ENCODE results near the gene THRB. TPM values are rescaled to one million over a fixed set of nuclear protein-coding genes. Genes with fewer than 3 reads are reported as not detected.
A peak's percentile ranks its signal among the peaks of the same experiment; 100 is the strongest.

Gene THRB
- total and polyA plus RNA-seq, 11 donors: 4.8 to 28.5 (median 21.0) TPM

DNA sequence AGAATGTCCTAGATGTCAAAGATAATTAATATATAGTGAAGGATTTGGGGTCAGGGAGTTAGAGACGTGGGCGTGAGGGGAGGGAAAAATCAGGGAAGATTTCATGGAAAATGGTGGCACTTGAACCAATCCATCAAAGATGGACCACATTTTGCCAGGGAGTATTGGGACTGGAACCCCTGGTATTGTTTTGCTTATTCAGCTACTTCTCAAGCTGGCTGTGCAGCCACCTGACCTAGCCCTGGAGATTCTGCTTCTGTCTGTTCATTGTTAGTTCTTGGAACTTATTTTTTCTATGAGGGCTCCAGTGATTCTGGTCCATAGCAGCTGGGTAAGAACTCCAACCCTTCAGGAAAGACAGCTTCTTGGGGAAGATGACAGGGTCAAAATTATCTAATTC is 3.3 kb upstream of the THRB start:
- Histone ChIP-seq H3K9me3 (no peaks in the 10 kb centered on the region), H3K4me1 (peaks cover 0 to 23% (median 12%) of the 10 kb centered on the region in 12 donors), H3K27ac (no peak overlapping the region), H3K36me3 (no peaks in the 10 kb centered on the region), H3K27me3 (peaks cover 0 to 9% (median 0%) of the 10 kb centered on the region in 9 donors), H3K4me3 (no peak overlapping the region)
- DNase-seq (no peak), ATAC-seq (no peak)
- intact Hi-C loops (cut with DNase I): loop anchor here in 9 of 10 donors (2.0 to 10.0 kb wide), 9 partner anchors 23 to 503 kb away; no protein-coding TSS in a partner anchor
- WGBS, 4 donors: 94 to 99% (median 96%) methylated on average over 2 of the region's 2 CpGs
- no peak for TF ChIP-seq POLR2A (IDR thresholded peaks at IDR 0.05)
- TF ChIP-seq CTCF (IDR thresholded peaks at IDR 0.05): no peak

GRCh38 chr3:24496529-24497482 is 2.2 kb upstream of the THRB start:
- no peaks in the 10 kb centered on the region for H3K36me3 ChIP-seq
- ATAC-seq (peak; percentile 2 to 39 (median 10)), DNase-seq (peak; percentile 70 to 85 (median 83))
- H3K9me3 ChIP-seq: no peaks in the 10 kb centered on the region
- H3K4me1 ChIP-seq: peaks cover 0 to 26% (median 14%) of the 10 kb centered on the region in 12 donors
- H3K4me3 ChIP-seq: peak overlapping the region in 2 of 12 donors; percentile 75 to 84
- H3K27me3 ChIP-seq: peaks cover 0 to 14% (median 0%) of the 10 kb centered on the region in 9 donors
- TF ChIP-seq POLR2A (IDR thresholded peaks at IDR 0.05) (no peak), CTCF (IDR thresholded peaks at IDR 0.05) (peak; percentile 25 to 61 (median 43))
- intact Hi-C loops (cut with DNase I): loop anchor here in 9 of 10 donors (2.0 to 10.0 kb wide), 9 partner anchors 24 to 502 kb away; no protein-coding TSS in a partner anchor
- WGBS, 4 donors: 49 to 57% (median 55%) methylated on average over 16 of the region's 16 CpGs
- H3K27ac ChIP-seq: peak overlapping the region in 8 of 12 donors; percentile 31 to 97 (median 95)

GRCh38 chr3:24495326-24495994 is 810 bp upstream of the THRB start:
- Histone ChIP-seq H3K27ac (peak overlapping the region; percentile 80 to 97 (median 95)), H3K9me3 (no peaks in the 10 kb centered on the region), H3K36me3 (no peaks in the 10 kb centered on the region), H3K27me3 (peaks cover 0 to 14% (median 0%) of the 10 kb centered on the region in 9 donors), H3K4me1 (peaks cover 0 to 35% (median 14%) of the 10 kb centered on the region in 12 donors), H3K4me3 (peak overlapping the region; percentile 66 to 89 (median 76))
- 5 to 13% (median 11%) methylated on average over 38 to 63 of the region's 63 CpGs for WGBS, 4 donors
- ATAC-seq (peak; percentile 28 to 42 (median 35)), DNase-seq (peak; percentile 37 to 75 (median 68))
- intact Hi-C loops (cut with DNase I): loop anchor here in 9 of 10 donors (2.0 to 10.0 kb wide), 8 partner anchors 87 to 501 kb away; no protein-coding TSS in a partner anchor
- peak in 4 of 12 donors; percentile 3 to 20 (median 11) for TF ChIP-seq CTCF (IDR thresholded peaks at IDR 0.05)
- TF ChIP-seq POLR2A (IDR thresholded peaks at IDR 0.05): no peak

Data from heart left ventricle (tissue), 16 donors.